Ammon's horn (tissue), 1 donor: ENCODE measurements around the gene FAM118B.

Experiments used
- DNase-seq: peaks from one replicate; pipeline ENCODE4 v3.0.0-alpha.2; 2016; ENCODE audit warnings: low spot score

FAM118B gene

DNA sequence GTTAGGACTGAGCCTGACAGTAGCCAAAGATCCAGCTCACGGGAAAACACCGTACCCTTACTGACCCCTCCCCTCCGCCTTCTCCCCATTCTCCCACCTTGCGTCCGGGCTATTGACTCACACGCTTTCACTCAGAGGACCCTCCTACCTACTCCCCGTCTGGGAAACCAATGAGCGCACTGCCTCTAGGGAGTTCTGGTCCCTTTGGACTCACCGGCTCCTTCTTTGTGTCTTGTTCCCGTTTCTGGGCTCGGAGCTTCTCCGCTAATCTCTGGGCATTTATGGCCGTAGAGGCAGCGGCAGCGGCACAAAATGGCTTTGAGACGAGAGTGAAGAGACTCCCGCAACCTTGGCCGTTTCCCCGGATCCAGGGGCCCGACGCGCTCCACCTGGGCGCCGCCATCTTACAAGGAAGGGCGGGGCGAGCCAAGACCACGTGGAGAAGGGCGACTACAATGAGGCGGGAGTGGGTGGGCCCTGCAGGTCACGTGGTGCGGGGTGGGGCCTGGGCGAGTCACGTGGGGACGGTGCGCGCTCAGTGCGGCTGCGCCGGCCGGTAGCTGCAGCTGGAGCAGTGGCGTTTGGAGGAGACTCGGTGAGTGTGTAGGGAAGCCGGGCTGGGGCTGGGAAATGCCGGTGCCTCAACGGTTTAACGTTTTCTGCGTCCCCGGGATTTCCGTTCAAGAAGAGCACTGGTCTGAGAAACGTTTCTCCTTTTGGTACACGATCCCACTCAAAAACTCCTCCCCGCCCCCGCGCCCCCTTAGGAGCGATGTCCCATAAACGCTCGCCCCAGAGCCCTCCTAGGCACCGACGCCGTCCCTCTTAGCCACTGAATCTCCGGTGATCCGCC lies at the start of gene FAM118B, which contains the start of gene RPUSD4:
FAM118B (plus strand) TSS at position 547 of the 853 bp plus-strand sequence. CDS start 23,220 bp downstream, outside the sequence.
RPUSD4 (minus strand) TSS at position 415 of the 853 bp plus-strand sequence; CDS start at position 403, 12 bp downstream.
- peak; percentile 99 for DNase-seq

DNA sequence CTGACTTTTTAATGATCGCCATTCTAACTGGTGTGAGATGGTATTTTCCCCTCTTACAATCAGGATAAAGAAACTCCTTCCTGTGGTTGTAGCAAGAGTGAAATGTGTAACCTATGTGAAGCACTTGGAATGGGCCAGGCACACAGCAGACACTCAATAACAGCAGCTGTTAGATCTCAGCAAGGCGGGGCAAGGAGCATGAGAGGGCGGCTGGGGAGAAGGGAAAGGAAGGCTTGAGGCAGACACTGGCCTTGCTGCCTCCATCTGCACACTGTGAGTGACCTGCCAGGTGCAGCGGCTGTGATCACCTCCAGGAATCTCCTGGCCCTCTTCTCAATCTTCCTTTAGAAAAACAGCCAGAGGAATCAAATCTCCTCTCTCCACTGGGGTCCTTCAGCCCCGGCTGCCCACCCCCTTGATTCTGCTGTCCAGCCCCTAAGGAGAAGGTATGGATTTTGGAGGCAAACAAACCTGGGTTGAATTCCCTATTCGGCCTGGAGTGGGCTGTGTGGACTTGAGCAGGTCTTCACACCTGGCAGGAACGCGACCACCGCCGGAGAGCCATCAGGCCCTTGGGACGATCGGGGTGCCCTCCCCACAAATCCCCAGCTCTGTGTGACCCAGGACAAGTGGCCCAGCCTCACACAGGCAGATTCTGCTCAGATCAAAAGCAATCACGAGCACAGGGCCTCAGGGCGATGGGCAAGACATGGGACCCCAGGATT lies 49.1 kb upstream of the FAM118B start:
- no peak for DNase-seq

DNA sequence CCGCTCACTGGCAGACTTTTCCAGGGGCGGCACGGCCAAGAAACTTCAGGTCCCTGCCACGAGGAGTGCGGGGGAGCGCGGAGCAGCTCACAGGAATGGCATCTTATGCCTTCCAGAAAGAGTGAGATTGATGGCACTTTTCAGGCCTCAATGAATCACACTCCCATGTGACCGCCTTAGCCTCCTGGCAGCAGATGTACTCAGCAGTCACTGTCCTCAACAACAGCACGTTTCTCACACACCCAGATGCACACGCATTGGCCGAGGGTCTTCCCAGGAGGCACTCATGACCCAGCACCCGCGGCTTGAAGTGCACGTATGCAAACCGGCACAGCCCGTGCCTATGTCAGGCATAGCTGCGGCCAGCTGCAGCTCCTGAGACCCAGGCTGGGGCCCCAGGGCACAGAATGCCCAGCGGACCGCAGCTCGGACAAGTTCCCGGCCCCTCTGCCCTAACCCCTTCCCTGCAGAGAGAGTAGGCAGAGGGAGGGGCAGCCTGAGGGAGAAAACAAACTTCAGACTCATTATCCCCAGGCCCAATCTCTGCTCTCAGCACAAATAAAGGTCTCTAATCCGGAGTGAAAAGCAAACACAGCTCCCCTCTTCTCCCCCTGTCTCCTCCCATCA lies 48.4 kb upstream of the FAM118B start:
- DNase-seq, result peak; percentile 38

DNA sequence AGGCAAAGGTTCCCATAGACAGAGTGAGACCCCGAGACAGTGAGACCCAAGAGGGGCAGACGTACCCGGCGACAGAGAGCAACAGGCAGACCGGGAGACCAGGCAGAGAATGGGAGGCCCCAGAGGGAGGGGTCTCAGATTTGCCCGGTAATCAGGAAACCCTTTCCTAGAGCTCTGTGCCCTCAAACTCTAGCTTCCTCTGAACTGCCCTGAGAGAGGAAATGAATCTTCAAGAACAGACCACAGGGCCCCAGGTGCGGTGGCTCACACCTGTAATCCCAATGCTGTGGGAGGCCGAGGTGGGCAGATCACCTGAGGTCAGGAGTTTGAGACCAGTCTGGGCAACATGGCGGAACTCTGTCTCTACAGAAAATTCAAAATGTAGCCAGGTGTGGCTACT lies 47.8 kb upstream of the FAM118B start:
- no peak for DNase-seq

DNA sequence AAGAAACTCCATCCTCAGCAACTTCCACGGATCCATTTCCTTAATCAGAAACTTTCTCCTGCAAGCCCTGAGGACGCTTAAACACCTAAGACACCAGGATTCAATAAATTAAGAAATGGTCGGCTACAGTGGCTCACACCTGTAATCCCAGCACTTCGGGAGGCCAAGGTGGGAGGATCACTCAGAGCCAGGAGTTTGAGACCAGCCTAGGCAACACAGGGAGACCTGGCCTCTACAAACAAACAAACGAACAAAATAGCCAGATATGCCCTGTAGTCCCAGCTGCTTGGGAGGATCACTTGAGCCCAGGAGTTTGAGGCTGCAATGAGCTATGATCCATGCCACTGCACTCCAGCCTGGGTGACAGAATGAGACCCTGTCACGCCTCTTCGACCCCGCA lies 46.8 kb upstream of the FAM118B start:
- no peak for DNase-seq

DNA sequence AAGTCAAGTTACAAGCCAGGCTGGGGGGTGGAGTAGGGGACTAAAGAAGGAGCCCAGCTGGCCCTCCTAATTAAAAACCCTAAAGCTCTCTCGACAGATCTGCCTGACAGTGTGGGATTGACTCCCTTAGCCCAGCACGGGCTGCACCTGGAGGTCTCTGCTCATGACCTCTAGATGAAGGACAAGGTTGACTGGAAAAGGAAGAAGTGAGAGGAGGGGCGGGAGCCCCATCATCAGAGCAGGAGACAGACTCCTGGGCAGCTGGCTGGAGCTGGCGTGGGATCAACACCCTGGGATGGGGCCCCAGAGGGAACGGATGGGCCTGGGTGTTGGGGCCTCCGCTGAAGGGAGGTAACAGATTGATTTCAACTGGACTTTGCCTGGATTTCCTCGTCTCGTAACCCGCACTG lies 46.3 kb upstream of the FAM118B start:
- no peak for DNase-seq

DNA sequence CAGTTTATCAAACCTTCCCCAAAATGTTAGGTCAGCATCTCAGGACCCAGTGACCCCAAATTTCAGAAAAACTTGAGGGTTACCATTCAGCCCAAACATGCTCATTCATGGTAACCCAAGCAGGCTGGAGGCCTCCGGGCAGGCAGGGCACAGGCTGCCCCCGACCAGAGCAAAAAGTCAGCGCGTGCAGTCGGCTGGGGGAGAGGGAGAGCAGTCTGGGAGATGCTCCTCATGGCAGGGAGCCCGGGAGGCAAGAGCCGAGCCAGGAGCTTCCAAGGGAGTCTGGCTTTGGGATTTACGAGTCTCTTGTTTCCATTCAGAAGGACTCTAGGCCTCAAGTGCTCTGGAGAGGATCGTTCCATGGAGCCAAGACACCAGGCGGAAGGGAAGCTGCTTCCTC lies 45.8 kb upstream of the FAM118B start:
- no peak for DNase-seq

DNA sequence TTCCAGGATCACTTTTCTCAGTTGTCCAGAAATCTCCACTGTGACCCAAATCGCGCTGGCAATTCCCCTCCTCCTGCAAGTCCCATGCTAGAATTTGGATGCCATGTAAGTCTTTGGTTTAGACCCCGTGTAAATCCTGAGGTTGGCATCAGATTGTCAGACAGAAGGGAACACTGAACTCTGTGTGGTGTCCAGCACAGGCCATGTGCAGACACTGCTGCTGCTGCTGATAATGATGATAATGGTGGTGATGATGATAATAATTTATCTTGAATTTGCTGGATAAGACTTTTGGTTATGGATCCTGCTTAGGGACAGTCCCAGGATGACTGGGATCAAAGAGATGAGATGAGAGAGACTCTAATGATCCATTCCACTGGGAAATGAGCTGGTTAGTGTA lies 45.2 kb upstream of the FAM118B start:
- DNase-seq, result no peak

DNA sequence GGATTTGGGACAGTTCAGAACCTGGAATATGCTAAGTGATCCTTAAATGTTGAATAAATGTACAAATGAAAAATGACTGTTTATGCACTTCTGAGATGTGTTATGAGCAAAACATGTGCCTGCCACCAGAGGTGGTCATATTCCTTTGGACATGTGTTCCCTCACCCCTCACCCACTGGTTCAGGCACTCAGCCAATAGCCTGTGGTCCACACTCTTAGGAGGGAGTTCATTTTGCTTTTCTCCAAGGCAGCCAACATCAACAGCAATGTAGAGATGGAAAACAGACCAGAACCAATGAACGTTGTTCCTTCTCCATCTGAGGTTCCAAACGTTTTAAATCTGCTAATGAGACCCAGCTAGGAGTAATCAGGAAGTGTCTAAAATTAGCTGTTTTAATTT lies 44.1 kb upstream of the FAM118B start:
- no peak for DNase-seq

DNA sequence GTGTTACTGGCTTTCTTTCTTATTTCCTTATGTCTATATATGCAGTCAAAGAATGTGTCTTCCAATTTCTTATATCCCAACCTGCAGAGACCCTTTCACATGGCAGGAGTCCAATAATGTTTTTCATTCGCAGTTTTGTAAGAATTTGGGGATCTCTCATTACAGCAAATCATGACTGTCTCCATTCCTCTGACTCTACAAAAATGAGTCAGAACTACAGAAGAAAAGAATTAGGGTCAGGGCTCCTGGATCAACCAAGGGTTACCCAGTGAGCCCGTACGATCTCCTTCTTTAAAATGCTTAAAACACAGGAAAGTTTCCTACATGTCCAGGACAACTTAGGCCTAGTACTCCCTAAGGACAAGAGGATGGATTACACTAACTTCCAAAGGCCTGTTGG lies 42.3 kb upstream of the FAM118B start:
- DNase-seq, result no peak

DNA sequence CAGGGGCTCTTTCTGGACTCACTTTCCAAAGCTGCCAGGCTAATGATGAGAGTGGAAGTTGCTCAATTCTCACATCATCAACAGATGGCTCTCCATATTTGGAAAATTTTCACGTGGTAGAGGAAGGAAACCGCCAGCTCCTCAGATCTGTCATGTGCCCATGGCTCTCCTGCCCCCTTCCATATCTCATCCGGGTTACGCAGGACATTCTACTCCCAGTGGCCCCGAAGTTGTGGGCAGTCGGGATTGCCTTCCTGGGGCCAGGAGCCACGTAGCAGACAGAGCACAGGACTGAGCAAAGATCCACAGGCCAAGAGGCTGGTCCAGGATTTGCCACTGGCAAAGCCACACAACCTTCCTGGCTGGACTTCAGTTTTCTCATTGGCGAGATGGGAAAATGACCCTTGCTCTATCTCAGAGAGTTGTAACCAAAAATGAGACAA lies 39.0 kb upstream of the FAM118B start:
- peak; percentile 37 for DNase-seq

DNA sequence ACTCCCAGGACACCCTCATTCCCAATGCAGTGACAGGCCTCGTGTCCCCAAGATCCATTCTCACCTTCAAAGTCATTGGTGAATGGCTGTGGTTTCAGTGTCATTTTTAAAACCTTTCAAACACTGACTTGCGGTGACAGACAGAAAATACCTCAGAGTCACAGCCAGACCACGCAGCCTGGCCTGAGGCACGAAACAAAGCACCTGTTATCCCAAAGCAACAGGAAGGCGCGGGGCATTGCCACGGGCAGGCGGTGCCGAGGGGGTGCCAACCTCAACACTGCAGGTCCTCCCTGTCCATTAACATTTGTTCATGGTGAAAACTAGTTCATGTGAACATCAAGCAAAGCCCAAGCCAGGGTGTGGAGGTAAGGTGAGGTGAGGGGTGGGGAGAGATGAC lies 38.3 kb upstream of the FAM118B start:
- DNase-seq, result no peak

DNA sequence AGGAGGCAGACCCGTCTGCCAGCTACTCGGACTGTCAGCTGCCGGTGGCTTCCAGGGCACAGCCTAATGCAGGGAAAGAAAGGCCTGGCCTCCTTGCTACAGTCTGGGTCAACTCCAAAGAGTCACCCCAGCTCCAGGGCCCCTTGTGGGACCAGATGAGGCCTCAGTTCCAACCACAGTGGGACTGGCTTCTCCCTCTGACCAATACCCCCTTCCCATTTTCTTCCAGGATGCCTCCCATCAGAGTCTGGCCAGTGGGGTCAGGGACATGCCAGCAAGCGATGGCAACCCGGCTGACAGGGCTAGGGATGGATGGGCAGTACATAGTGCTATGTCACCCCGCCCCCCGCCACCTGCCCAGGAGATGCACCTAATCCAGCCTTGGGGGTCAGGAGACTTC lies 36.8 kb upstream of the FAM118B start:
- no peak for DNase-seq

DNA sequence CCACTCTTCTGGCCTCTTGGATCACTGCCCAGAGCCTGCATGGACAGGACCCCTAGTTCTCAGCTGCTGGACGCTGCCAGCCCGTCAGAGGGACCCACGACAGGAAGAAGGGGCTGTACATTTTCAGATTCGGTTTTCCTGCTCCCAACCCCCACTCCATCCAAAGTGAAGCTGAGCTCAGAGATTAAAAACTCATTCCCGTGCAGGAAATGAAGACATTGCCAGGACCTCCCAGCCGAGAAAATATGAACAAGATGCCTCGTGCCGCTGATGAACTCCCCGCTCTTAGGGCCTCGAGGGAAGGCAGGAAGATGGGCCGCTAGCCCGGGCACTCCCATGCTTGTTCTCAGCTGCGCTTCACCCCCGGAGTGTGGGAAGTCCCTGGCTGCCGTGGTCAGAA lies 36.2 kb upstream of the FAM118B start:
- no peak for DNase-seq

DNA sequence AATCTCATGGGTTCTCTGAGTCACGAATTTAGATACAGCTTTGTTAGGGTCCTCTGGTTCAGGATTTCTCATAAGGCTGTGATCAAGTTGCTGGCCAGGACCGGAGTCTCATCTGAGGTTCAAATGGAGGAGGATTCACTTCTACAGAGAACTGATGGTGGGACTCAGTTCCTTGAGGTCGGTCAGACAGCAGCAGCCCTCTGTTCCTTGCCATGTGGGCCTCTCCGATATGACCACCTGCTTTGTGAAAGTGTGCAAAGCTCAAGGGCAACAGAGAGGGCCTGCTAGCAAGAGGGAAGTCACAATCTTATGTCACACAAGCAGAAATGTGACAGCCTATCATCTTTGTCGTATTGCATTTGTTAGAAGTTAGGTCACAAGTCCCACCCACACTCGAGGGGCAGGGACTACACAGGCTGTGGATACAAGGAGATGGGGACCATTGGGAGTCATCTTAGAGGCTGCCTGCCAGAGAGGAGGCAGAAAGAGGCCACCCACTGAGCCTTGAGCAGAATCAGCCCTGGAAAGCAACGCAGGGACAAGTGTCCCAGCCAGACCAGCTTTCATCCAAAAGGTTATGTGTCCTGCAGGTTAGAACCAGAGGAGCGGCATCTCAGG lies 34.6 kb upstream of the FAM118B start:
- no peak for DNase-seq

DNA sequence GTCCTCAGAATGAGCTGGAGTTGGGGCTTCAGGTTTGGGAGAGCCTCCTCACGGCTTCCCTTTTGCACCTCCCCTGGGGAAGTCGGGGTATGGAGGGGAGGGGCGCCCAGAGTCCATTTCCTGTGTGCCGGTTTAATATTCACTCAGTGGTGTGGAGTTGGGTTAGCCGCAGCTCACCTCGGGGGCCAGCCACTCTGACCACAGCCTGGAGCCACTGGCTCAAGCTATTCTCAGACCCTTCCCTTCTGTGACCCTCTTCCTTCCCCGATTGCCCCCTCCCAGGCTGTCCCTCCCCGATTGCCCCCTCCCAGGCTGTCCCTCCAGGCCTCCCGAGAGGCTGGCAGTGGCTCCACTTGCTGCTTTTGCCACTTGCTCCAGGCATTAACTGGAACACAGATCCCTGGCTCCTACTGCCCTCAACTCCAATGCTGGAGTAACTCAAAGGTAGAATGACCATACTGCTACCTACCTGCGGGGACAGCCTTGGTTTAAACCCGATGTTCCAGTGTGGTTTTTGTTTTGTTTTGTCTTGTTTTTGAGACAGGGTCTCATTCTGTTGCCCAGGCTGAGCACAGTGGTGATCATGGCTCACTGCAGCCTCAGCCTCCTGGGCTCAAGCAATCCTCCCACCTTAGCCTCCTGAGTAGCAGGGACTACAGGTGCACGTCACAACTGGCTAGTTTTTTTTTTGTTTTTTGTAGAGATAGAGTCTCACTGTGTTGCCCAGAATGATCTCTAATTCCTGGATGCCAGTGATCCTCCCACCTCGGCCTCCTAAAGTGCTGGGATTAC lies 29.4 kb upstream of the FAM118B start:
- no peak for DNase-seq

DNA sequence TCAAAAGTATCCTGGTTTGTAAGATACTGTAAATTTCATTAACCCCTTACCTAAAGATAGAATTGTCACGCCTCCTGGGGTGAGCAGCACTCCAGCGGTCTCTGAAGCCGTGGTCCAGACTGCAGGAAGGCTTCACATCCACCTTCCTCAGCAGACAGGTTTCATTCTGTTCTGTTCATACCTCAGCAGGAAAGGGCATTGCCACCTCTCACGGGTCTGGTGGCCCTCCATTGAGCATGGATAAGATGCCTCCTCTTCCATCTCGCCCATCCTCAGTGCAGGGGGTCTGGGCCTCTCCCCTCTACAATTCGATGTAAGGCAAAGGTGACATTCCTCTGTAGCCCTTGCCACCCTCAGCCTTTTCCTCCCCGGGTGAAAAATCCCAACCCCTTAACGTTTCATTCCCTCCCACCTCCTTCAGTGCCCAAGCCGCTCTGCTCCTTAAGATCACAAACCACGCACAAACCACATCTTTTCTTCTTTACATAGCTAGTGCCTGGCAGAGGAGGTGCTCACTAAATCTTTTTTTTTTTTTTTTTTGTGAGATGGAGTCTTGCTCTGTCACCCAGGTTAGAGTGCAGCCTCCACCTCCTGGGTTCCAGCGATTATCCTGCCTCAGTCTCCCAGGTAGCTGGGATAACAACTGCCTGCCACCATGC lies 28.7 kb upstream of the FAM118B start:
- DNase-seq, result no peak

DNA sequence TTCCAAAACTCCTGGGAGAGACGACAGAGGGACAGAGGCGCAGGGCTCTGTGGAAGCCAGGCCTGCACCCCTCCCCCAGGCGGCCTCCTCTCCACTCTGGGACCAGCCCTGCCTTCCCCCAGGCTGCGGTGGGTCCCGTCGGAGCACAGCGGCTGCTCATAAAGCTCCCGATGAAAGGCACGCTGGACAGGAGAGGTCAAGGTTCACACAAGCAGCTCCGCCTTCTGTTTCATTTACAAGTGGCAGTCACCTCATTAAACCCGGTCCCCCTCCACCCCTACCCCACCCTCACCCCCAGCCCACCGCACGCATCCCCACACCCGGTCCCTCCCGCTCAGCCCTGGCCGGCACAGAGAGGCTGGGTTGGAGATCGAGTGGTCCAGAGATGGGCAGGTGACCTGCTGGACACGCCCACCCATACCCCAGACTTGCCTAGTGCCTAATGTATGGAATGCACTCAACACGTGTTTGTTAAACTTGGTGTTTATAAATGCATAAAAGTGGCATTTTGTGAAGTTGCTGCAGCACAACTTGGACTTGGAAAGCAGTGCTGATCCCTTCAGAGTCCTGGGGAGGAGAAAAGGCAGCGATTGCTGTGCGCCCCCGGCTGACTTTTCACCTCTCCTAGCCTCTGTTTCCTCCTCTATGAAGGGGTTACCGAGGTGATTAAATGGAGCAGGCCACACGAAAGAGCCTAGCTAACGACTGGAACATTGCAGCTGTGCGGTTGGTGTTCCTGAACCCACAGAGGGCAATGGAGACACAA lies 26.1 kb upstream of the FAM118B start:
- no peak for DNase-seq

DNA sequence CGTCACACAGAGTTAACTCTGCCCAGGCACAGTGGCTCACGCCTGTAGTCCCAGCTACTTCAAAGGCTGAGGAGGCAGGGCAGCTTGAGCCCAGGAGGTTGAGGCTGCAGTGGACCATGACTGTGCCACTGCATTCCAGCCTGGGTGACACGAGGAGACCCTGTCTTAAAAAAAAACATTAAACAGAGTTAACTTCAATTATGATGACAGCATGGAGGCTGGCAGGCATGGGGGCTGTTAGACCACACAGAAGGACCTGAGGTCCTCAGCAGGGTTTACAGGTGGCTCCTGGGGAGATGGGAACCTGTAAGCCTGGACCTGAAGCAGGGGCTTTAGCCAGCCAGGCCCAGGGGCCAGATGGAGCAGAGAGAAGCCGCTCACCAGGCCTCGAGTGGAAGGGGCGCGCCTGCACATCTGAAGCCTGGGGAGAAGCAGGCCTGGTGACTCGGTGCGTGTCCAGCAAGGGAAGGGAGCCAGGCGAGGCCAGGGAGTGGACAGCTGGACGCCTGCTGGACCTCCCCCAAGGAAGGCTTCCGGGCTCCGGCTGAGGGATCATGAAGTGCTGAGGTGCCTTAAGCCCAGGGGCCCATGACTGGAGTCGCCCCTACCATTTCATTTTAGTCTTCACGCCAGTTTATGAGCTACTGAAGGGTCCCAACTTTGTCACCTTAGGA lies 25.4 kb upstream of the FAM118B start:
- no peak for DNase-seq
